NCI-H82 treated with DMSO at 0.1 percent for 48 hours (cell line): ENCODE data around the gene DLGAP1.
A peak's percentile ranks its signal among the peaks of the same experiment; 100 is the strongest.

Experiments used
- DNase-seq: peaks from one replicate; lab custom pipeline; 2025; ENCODE audit not compliant: unreplicated experiment; lab: John Stamatoyannopoulos, UW

Gene DLGAP1

GRCh38 chr18:3832025-3832638 is 623.0 kb downstream of the DLGAP1 start:
- no peak for DNase-seq

- DNase-seq, result no peak
Measured at GRCh38 chr18:3830604-3831003, 624.5 kb downstream of the DLGAP1 start.

DNA sequence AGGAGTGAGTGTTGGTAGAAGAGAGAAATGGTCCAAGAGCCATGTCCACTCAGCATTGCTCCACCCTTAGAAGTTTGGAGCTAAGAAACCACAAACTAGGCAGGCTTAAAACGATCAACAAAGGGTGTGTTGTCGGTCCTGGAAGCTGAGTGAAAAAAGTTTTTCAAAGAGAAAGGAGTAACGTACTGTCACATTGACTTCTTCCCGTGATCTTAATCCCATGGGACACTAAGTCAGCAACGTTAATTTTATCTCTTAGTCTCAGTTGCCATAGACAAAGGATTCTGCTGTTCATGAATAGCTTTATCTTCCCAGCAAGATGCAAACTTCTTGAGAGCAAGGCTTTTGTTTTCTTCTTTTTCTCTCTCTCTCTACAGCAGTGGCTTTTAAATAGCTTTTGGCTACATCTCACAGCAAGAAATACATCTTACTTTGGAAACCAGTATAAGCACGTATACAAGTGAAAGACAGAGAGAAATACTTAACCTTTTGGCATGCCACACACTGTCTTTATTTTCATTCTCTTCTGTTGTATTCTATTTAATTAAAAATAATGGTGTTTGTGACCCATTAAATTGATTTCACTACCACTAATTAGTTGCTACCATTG is 627.8 kb downstream of the DLGAP1 start:
- no peak for DNase-seq

GRCh38 chr18:3826021-3826420 is 629.1 kb downstream of the DLGAP1 start:
- DNase-seq, result no peak

DNA sequence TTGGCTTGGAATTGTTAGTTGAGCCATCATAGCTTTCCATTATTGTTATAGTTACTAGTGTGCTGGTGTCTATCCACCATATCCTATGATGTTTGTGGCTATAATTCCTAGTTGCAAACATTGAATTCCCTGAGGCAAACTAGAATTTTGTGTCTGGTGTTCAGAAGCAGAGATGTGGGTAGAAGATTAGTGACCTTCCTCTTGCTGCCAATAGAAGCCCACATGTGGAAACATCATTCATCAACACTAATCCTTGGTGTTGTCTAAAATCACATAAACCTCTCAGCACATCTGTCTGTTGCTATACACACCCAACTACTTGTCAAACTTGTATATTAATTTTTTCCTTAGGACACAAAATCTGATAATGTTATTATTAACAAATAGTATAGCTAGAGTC is 631.0 kb downstream of the DLGAP1 start:
- no peak for DNase-seq

GRCh38 chr18:3823073-3823472 is 632.0 kb downstream of the DLGAP1 start:
- no peak for DNase-seq

- DNase-seq, result no peak
Measured at GRCh38 chr18:3821524-3821923, 633.6 kb downstream of the DLGAP1 start.

DNA sequence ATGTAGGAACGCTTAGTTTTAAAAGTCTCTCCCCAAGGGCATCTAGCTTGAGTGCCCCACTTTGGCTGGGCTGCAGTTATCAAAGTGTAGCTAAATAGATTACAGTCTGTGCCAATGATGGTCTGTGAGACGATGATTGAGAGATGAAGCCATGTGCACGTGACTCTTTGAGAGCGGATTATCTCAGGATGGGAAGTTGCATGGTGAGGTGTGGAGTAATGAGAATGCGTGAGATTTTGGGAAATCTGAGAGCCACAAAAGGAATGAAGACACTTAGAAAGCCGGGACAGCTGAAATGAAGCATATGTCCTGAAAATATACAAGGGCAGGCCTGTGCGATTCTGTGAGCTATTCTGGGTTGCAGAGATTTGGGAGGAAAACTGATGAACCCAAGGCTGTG is 635.1 kb downstream of the DLGAP1 start:
- no peak for DNase-seq

DNA sequence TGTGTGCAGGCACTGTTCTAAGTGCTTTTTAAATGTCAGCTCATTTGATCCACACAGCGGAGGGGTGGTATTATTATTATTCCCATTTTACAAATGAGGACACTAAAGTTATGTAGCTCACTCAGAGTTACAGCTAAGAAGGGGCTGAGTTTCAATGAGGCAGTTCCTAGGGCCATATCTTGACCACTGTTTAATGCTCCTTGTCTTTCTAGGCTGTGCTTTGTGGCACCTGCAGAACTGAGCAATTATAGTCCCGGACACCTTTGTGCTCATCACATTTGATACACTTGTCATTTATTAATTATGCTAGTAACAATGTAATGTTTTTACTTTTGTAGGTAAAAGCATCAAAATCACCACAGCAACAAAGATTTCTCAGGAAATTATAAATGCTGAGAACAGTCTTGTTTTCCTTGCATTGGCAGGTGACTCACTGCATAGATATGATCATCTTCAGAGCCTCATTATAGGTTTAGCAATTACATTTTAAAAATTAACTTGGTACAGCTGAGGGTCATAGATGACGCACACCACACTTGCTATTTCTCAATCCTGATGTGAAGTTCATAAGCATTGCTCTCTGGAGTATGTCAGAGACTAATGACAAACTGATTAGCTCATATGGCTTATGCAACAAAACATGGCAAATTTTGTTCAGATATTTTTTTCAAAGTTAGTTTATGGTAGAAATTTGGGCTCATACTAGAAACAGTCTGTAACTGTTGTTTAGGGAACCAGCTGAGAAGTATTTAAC is 638.3 kb downstream of the DLGAP1 start:
- DNase-seq, result no peak

DNA sequence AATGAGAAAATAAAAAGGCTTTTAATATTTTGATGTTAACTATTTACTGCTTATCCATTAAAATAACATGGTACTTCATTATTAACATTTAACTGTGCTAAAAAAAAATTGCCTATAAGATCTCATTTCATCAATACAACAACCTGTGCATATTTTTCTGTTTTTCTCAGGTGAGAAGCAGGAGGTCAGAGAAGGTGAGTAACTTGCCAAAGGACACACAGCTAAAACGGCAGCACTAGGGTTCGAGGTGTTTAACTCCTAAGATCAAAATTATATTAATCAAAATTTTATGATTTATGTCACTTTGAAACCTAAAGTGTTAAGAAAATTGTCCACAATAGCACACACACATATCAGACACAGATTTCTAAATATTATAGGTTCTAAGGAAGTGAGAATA is 639.1 kb downstream of the DLGAP1 start:
- DNase-seq, result no peak

GRCh38 chr18:3814816-3815215 is 640.3 kb downstream of the DLGAP1 start:
- no peak for DNase-seq

- no peak for DNase-seq
Measured at GRCh38 chr18:3810296-3810695, 644.8 kb downstream of the DLGAP1 start.

DNA sequence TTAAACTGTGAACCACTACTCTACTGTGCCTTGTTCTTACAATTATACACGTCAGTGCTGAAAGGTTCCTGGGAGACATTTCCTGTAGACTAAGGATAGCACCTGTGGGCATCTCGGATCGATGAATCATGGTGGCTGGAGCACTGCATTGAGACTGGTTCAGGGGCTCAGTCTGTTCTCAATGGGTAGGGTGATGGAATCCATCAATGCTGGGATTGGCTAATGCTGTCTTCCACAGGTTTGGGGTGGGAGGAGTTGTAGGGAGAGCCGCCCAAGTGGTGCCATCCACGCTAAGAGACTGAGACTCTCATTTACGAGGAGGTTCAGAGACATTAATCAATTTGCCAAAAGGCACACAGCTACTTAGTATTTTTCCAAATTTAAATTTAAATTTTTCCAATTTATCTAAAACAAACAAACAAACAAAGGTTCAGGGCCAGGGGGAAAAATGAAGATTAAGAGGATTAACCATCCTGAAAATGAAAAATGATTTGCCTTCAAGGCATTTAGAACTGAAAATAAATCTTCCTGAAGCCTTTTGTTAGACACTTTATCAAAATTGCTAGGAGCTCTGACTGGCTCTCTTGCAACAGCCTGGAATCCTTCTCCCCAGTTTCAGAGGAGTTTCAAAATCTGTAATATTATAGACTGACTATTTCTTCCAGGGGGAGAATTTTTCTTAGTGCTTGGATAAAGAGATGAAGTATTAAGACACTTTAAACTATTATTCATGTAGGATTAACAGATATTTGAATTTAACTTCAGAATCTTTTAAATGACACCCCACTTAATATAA is 645.9 kb downstream of the DLGAP1 start:
- no peak for DNase-seq

- peak; percentile 78 for DNase-seq
Measured at GRCh38 chr18:3806656-3807055, 648.5 kb downstream of the DLGAP1 start.

- DNase-seq, result no peak
Measured at GRCh38 chr18:3804336-3804735, 650.8 kb downstream of the DLGAP1 start.

DNA sequence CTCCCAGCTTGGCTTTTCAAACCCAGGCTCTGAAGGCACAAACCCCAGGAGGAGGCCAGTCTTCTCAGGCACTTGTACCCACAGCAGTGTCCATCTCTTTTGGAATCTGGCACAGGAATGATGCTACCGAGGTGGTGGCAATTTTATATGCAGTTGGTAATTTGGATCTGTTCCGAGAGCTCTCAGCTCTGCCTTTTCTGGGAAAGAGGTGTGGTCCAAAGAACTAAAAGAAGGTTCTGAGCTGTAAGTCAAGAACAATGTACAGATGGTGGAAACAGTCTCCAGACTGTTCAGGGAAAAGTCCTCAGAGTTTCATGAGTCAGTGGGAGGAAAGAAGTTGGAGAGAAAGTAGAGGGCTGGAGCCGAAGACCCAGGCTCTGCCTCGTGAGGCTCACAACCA is 651.8 kb downstream of the DLGAP1 start:
- DNase-seq, result no peak

DNA sequence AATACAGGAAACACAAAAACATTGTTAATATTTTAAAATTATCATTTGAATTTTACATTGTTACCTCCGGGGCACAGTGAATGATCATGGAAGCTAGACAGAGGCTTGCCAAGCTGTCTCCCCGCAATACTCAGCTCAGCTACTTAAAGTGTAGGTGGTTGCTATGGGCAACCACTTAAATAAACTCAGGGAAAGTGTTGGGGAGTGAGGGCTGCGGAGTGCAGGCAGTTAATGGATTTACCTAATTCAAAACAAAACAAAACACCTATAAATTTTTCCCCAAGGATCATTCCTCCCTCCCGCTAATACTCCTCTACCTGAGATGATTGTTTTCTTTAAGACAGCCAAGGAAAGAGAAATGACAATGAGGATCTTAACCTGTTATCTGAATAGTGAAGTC is 655.6 kb downstream of the DLGAP1 start:
- DNase-seq, result no peak

- no peak for DNase-seq
Measured at GRCh38 chr18:3798032-3798431, 657.1 kb downstream of the DLGAP1 start.

DNA sequence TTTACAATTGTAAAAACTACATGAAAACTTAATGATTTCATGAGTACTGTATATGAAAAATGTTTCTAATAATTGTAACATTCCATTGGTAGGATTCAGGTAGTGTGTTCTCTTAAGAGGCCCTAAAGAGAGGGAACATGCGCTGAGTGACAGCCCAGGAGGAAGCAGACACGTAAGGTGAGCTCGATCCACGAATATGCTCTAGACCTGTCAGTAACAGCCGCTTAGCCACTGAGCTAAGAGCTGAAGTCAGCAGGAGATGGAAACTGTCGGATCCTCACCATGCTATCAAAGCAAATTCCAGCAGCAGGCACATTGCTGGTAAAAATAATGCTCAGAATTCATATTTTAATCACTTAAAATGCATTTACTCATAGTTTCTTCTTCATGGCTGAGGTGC is 658.7 kb downstream of the DLGAP1 start:
- DNase-seq, result no peak

DNA sequence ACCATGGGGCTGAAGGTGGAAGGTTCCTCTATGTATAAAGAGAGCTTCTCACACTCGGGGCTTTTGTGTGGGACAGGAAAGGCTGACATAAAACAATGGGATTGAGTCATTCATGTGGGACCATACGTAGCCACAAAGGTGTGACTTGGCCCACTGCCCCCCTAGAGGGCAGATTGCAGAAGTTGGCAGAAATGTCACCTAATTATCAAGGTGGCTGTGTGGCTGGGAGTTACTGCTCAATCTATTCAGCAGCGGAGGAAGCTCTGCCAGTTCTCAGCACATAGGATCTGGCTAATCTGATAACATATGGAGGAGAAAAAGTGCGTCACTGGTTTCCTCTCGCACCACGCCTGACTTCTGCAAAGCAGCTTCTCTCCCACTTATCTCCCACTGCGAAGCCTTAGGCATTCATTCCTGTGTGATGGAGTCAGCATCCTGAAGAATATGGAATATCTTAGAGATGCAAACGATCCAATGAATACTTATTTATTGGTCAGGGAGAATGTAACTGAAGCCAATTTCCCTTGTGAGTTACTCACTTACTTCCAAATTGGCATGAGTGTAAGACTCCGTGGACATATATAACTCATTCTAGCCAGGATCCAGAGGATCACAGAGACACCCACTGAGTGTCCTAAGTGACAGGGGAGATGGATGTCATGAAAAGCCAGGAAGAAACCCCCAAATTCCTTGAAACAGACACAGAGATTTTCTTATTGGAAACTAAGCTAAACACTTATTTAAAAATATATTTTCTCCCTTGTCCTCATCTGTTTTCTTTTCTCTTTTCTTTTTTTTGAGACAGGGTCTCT is 660.4 kb downstream of the DLGAP1 start:
- peak; percentile 15 for DNase-seq

DNA sequence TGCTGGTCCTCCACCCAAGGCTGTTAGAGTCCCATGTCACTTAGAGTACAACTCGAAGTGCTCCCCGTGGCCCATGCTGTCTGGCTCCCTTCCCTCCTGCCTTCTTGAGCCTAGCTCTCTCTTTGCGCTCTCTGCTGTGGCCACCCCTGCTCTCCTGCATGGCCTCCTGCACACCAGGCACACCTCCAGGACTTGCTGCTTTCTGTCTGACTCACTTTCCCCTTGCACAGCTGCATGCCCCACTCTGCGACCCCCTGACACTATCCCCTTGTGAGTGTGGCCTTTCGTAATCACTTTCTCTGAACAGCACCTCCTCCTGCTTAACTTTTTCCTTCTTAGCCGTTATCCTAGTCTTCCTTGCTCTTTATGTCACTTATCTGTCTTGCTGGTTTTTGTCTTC is 661.6 kb downstream of the DLGAP1 start:
- no peak for DNase-seq
